CD4-positive, alpha-beta T cell treated with Interleukin-15 for 4 hours (primary cell): ENCODE results near the gene RIN3.

Experiments used
- DNase-seq: peaks from one replicate; pipeline ENCODE4 v3.0.0-alpha.2; 2020; ENCODE audit warnings: low spot score

Gene RIN3

GRCh38 chr14:92507174-92507768 is 6.3 kb upstream of the RIN3 start:
- DNase-seq: no peak

GRCh38 chr14:92510972-92511371 is 2.6 kb upstream of the RIN3 start:
- no peak for DNase-seq

GRCh38 chr14:92511453-92512238 is 1.9 kb upstream of the RIN3 start:
- DNase-seq: no peak

- DNase-seq: no peak
Measured at GRCh38 chr14:92512807-92513203, 776 bp upstream of the RIN3 start.

GRCh38 chr14:92513966-92514843 is 624 bp downstream of the RIN3 start:
- DNase-seq: no peak

- DNase-seq: no peak
Measured at GRCh38 chr14:92514844-92515514, 1.4 kb downstream of the RIN3 start.

- DNase-seq: no peak
Measured at GRCh38 chr14:92515546-92516343, 2.2 kb downstream of the RIN3 start.

GRCh38 chr14:92516344-92516965 is 2.9 kb downstream of the RIN3 start:
- no peak for DNase-seq

- DNase-seq: no peak
Measured at GRCh38 chr14:92516966-92517506, 3.5 kb downstream of the RIN3 start.

GRCh38 chr14:92517761-92518160 is 4.2 kb downstream of the RIN3 start:
- no peak for DNase-seq

GRCh38 chr14:92519246-92520101 is 5.9 kb downstream of the RIN3 start:
- no peak for DNase-seq

GRCh38 chr14:92520102-92521057 is 6.8 kb downstream of the RIN3 start:
- DNase-seq: no peak

GRCh38 chr14:92521058-92521415 is 7.5 kb downstream of the RIN3 start:
- no peak for DNase-seq

- DNase-seq: no peak
Measured at GRCh38 chr14:92523752-92524151, 10.2 kb downstream of the RIN3 start.

GRCh38 chr14:92524602-92525185 is 11.1 kb downstream of the RIN3 start:
- no peak for DNase-seq

- DNase-seq: no peak
Measured at GRCh38 chr14:92525322-92526095, 11.9 kb downstream of the RIN3 start.

- no peak for DNase-seq
Measured at GRCh38 chr14:92527721-92528120, 14.1 kb downstream of the RIN3 start.
